Measurements from ENCODE around the gene MACC1. TPM values are rescaled to one million over a fixed set of nuclear protein-coding genes. Genes with fewer than 3 reads are reported as not detected.
"Not testable (repeated sequence)": the region's sequence is repeated elsewhere in the genome, so short reads cannot be mapped to it uniquely, and the experiment has no call there.

MACC1 gene
- total and polyA plus RNA-seq, 2 experiments from 2014 or later = 3.4 to 13.4 TPM

- not testable (repeated sequence) for H2AFZ ChIP-seq; H3K4me1 Mint-ChIP-seq; H3K27ac Mint-ChIP-seq; H3K27ac ChIP-seq (ENCODE audit: low read depth); H3K9me2 ChIP-seq (ENCODE audit: insufficient read depth); H3F3A ChIP-seq (replicated peaks; ENCODE audit: low read depth); H3K79me2 ChIP-seq (replicated peaks; ENCODE audit: insufficient read depth); H3K27me3 ChIP-seq (ENCODE audit: insufficient read depth); H3K4me3 Mint-ChIP-seq; ATAC-seq; DNase-seq (ENCODE audit: low spot score); H3K4me2 ChIP-seq; H3K27me3 Mint-ChIP-seq (ENCODE audit: insufficient read depth, low read depth, poor library complexity); H4K20me1 ChIP-seq (replicated peaks; ENCODE audit: insufficient read depth); H3K4me1 ChIP-seq (ENCODE audit: insufficient read depth); H3K4me3 ChIP-seq
- H3K36me3 ChIP-seq (ENCODE audit: insufficient read depth) = peaks cover 13% of the 10 kb centered on the region; the same call in 1 of the 2 replicates
- Mint-ChIP-seq H3K36me3 (ENCODE audit: low read depth) (peaks cover 38% of the 10 kb centered on the region), H3K9me3 (peaks cover 32% of the 10 kb centered on the region)
Observed at GRCh38 chr7:20207811-20208210, 9.4 kb downstream of the MACC1 start.

DNA sequence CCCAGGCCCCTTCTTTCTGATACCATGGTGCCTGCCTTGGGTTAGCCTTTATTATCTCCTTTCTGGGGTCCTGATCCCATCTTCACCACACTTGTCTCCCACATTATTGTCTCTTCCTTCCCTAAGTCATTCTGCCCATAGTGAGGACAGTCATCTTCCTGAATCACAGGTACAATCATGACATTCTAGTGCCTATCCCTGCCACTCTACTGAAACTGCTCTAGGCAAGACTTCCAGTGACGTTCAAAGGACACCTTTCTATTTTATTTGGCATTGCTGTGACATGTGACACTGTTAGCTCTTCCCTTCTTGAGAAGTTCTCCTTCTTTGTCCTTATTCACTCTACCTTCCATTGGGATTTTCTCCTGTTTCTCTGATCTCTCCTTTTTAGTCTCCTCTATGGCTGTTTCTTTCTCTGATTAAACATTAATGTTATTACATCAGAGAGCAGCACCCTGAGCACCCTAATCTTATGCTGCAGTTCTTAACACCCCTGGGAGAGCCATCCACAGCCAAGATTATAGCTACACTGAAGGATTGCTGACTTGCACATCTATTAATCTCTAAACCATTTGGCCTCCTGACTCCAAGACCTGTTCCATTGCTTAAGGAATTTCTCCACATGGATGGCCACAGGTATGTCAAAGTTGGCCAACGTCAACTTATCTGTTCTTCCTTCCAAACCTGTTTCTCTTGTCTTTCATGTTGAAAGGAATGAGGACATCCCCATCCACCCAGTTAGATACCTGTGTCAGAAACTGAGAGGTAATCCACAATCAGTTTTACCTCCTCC is 10.9 kb downstream of the MACC1 start:
- Mint-ChIP-seq H3K27ac (no peak overlapping the region), H3K4me3 (no peak overlapping the region), H3K4me1 (peaks cover 5% of the 10 kb centered on the region; the same call in 2 of the 3 replicates), H3K9me3 (peaks cover 32% of the 10 kb centered on the region), H3K27me3 (ENCODE audit: insufficient read depth, low read depth, poor library complexity) (no peaks in the 10 kb centered on the region), H3K36me3 (ENCODE audit: low read depth) (peaks cover 33% of the 10 kb centered on the region)
- H4K20me1 ChIP-seq (replicated peaks; ENCODE audit: insufficient read depth) = no peaks in the 10 kb centered on the region
- 0 out of 2 replicates have a peak, but pooled peaks cover 3% of the 10 kb centered on the region for H3K9me2 ChIP-seq (ENCODE audit: insufficient read depth)
- no peak overlapping the region for H3K4me2 ChIP-seq
- H3K4me1 ChIP-seq (ENCODE audit: insufficient read depth) = peaks cover 5% of the 10 kb centered on the region
- H3K27ac ChIP-seq (ENCODE audit: low read depth) = no peak overlapping the region
- no peaks in the 10 kb centered on the region for H3K27me3 ChIP-seq (ENCODE audit: insufficient read depth)
- DNase-seq (ENCODE audit: low spot score) (no peak), ATAC-seq (no peak)
- H3K4me3 ChIP-seq = no peak overlapping the region
- H2AFZ ChIP-seq = no peak overlapping the region
- no peaks in the 10 kb centered on the region for H3F3A ChIP-seq (replicated peaks; ENCODE audit: low read depth)
- no peaks in the 10 kb centered on the region; the same call in 1 of the 2 replicates for H3K79me2 ChIP-seq (replicated peaks; ENCODE audit: insufficient read depth)
- peaks cover 13% of the 10 kb centered on the region; the same call in 1 of the 2 replicates for H3K36me3 ChIP-seq (ENCODE audit: insufficient read depth)
- no peak for TF ChIP-seq ZNF114 (CRISPR knock-in tag; IDR thresholded peaks at IDR 0.05)
- no peak for TF ChIP-seq EZH2phosphoT487 (IDR thresholded peaks at IDR 0.05; ENCODE audit: unreplicated experiment)
- TF ChIP-seq, protein P1, sequence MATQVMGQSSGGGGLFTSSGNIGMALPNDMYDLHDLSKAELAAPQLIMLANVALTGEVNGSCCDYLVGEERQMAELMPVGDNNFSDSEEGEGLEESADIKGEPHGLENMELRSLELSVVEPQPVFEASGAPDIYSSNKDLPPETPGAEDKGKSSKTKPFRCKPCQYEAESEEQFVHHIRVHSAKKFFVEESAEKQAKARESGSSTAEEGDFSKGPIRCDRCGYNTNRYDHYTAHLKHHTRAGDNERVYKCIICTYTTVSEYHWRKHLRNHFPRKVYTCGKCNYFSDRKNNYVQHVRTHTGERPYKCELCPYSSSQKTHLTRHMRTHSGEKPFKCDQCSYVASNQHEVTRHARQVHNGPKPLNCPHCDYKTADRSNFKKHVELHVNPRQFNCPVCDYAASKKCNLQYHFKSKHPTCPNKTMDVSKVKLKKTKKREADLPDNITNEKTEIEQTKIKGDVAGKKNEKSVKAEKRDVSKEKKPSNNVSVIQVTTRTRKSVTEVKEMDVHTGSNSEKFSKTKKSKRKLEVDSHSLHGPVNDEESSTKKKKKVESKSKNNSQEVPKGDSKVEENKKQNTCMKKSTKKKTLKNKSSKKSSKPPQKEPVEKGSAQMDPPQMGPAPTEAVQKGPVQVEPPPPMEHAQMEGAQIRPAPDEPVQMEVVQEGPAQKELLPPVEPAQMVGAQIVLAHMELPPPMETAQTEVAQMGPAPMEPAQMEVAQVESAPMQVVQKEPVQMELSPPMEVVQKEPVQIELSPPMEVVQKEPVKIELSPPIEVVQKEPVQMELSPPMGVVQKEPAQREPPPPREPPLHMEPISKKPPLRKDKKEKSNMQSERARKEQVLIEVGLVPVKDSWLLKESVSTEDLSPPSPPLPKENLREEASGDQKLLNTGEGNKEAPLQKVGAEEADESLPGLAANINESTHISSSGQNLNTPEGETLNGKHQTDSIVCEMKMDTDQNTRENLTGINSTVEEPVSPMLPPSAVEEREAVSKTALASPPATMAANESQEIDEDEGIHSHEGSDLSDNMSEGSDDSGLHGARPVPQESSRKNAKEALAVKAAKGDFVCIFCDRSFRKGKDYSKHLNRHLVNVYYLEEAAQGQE (IDR thresholded peaks at IDR 0.05; ENCODE audit: unreplicated experiment) = no peak
- TF ChIP-seq ZNF331 (CRISPR knock-in tag; IDR thresholded peaks at IDR 0.05; ENCODE audit: low read depth) = no peak
- TF ChIP-seq NANOG (IDR thresholded peaks at IDR 0.05; ENCODE audit: borderline replicate concordance) = no peak
- no peak for TF ChIP-seq ETS1 (IDR thresholded peaks at IDR 0.05)
- TF ChIP-seq POLR2AphosphoS5 (IDR thresholded peaks at IDR 0.05; ENCODE audit: low read depth) = no peak
- no peak for TF ChIP-seq STAT1 (IDR thresholded peaks at IDR 0.05; ENCODE audit: unreplicated experiment)
- TF ChIP-seq JUNB (IDR thresholded peaks at IDR 0.05; ENCODE audit: unreplicated experiment) = no peak
- TF ChIP-seq ZNF462 (CRISPR knock-in tag; IDR thresholded peaks at IDR 0.05) = no peak
- TF ChIP-seq EZH2 (IDR thresholded peaks at IDR 0.05; ENCODE audit: low read depth, unreplicated experiment) = no peak

Measured in GM23338 (cell line).